ENCODE measurements around the gene FAM216B.

DNA sequence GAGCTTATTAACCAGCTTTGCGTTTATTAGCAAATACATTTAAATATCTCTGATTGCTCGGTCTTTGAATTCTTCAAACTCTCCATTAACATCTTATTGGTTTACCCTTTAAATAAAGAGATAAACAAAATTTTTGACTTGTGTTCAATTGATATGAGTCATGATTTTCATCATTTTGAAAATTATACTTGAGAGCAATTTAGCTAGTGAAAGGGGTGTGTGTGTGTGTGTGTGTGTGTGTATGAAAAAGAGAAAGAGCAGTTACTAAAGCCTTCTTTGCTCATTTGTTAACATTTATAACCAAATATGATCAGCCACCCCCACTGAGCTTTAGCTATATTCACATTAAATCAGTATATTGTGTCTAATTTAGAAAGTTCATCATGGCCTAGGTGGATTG lies 48.3 kb upstream of the FAM216B start:
- TF ChIP-seq CTCF (conservative IDR thresholded peaks at IDR 0.05): no peak
- TF ChIP-seq ZFX (IDR thresholded peaks at IDR 0.05): no peak
